Activated T-helper 1 cell treated with Interleukin-2 at 50 U/mL for 16 hours (primary cell): Measurements from ENCODE around the gene MACROD1.

Experiments
- DNase-seq: peaks from one replicate; pipeline ENCODE4 v3.0.0-alpha.2; 2020; ENCODE audit warnings: low read depth

The MACROD1 gene

DNA sequence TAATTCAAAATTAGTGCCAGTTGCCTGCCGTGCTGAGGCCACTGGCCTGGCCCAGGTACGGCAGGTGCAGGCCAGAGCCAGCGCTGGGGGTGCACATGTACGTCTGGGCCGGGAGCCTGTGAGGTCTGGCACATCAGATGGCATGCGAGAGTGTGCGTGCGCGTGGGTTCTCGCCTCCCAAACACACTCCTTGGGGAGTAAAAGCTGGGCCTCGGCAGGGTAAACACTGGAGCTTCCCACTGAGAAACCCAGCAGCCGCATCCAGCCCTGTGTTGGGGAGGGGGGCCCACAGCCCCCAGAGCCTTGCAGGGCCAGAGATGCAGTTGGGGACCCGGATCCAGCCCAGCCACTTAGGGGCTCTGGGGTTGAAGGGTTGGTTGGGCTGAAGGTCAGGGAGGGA is 92.4 kb downstream of the MACROD1 start:
- DNase-seq = no peak

DNA sequence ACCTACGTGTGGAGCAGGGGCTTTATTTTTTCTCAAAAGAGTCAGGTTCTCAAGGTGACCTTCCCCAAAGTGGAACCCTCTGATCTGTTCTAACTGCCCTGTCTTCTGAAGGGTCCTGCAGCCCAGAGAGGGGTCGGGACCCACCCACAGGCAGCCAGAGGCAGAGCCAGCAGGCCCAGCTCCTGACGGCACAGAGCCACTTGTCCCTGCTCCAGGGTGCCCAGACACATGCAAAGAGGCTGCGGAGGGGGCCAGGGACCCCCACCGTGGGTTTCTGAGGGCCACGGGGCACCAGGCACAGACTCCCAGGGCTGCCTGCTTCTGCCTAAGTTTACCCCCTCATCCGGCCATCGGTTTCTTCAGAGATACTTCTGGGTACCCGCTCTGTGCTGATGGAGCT is 93.0 kb downstream of the MACROD1 start:
- DNase-seq = no peak

DNA sequence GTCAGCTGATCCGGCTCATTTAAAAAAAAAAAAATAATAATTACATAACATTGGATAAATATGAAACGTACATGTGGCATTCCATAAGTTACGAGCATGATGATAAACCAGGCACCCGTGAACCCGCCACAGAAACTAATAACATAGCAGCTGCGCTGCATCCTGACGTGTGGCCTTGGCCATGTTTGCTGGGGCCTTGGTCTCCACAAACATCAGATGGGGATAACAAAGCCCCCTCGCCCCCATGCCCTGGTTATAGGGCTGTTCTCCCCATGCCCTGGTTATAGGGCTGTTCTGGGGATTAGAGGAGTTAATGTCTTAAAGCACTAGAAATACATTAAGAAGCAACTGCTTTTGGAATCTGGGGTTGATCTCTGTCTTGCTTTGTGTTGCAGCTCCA is 93.5 kb downstream of the MACROD1 start:
- no peak for DNase-seq

DNA sequence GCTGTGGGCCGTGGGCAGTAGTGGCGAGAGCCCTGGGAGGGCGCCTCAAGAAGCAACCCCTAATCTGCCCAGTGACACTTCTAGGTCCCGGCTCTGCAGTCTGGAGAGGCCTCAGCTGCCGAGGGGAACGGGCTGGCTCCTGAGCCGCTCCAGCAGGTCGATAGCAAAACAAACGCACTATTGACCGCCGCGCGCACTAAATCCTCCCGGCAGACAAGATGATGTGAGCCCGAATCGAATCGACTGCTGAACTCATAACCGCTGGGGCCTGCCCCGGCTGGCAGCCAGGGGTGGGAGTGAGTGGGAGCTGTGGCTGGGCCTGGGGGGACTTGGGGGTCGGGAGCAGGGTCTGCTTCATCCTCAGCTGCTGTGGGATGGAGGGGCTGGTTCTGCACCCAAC is 94.1 kb downstream of the MACROD1 start:
- no peak for DNase-seq

DNA sequence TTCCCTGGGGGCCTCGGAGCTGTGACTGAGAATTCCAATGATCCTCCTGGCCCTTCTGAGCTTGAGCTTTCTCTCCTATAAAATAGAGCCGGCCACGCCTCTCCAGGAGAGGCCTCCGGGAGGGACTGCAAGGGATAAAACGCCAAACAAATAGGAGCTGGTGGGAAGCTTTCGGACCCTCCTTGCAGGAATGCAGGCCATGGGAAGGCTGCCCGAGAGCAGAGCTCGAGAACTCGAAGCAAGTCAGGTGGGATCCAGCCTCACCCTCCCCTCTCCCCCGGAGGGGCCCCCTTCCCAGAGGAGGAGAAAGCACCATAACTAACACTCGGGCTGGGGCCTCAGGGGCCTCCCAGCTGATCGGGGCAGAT is 95.6 kb downstream of the MACROD1 start:
- no peak for DNase-seq

DNA sequence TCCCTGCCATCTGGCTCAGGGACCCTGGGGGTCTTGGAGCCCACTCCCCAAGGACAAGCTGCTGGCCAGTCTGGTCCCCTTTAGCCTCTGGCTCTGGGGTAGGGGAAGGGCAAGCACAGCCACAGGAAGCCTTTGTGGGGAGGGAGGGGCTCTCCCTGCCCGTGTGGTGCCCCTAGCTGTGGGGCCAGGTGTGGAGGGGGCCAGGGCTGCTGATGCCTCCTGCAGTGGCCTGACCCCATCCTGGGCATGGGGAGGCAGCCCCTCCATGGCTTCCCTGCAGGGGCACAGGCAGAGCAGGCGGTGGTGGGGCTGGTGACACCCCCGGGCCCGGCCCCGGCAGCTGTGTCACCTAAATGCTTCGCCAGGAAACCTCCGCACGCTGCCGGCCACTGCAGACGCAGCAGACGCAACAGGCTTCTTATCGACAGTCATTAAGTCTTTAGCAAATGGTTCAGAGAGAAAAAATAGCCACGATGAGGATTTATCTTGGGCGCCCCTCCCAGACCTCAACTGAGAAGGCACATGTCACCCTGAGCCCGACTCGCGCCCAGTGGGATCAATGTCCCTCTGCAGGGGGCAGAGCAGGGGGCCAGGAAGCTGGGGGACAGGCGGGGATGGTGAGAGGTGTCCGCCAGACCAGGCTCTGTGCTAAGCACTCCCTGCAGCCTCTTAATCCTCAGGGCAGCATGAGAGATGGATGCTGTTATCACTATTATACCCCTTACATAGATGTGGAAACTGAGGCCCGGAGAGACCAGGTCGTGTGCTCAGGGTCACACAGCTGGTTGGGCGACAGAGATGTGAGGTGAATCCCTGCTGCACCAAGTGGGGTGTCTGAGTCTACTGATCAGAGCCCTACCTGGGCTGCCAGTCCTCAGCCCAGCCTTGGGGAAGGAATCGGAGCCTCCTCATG is 96.3 kb downstream of the MACROD1 start:
- no peak for DNase-seq

DNA sequence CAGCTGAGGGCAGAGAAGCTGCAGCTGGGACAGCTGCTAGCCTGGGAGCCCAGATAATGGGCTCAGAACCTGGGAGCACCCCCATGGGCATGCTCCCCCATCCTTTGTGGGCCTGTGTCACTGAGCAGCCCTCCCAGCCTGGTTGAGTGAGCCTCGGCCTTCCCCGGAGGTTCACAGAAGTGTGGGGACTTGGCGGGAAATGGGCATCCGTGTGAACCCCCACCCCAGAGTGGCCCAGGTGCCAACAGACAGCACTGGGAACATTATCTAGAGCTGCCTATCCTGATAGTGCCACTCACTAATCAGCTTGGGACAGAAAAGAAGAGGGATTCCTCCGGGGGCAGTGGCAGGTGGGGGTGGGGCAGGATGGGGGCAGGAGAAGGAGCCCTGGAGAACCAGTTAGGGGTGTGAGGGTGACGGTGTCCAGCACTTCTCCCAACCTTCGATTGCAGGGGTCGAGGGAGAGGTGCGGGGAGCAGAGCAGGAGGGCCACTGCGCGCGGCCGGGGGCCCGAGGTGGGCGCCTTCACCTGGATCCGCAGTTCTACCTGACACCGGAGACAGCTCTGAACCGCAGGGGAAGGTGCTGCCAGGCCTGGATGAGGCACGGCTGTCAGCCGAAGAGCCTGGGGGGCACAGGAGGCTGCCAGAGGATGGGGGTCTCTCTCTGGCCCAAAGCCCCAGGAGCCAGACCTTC is 97.1 kb downstream of the MACROD1 start:
- no peak for DNase-seq

DNA sequence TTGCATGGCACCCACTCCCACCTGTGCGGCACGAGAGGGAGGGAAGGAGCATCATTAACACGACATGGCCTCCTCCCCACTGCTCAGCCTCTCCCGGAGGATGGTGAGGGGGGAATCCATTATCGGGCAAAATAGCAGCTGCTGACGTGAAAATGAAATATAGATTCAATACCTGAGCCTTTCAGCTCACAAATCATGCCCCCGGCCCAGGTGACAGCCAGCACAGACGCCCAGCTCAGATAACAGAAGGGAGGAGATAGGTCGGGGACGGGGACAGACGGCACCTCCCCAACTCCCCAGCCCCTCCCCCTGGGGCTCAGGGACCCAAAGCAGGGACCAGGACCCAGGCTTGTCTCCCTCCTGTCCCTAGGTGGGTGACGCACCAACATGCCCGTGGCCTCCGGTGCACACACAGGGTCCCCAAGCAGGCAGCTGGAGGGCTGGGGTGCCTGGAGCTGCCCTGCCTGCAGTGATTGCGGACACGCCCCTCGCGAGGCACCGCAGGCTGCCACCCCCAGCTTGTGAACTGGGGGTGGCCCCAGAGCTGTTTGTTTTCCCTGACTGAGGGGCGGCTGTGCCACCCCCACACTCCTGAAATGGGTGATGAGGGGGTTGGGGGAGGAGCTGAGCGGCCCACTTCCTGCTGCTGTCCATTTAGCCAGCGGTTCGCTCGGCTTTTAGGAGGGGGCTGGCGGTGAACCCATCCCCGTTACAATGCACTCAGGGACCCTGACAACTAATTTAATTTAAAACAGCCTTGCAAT is 98.5 kb downstream of the MACROD1 start:
- no peak for DNase-seq

DNA sequence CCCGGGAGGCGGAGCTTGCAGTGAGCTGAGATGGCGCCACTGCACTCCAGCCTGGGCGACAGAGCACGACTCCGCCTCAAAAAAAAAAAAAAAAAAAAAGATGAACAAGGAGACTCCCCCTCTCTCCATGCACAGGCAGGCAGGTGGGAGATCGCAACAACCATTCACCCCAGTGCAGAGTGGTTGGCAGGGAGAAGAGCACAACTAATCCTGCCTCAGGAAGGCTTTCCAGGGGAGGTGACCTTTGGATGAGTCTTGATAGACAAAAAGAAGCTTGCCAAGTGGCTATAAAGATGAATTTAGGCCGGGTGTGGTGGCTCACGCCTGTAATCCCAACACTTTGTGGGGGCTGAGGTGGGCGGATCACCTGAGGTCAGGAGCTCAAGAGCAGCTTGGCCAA is 100.2 kb downstream of the MACROD1 start:
- no peak for DNase-seq

DNA sequence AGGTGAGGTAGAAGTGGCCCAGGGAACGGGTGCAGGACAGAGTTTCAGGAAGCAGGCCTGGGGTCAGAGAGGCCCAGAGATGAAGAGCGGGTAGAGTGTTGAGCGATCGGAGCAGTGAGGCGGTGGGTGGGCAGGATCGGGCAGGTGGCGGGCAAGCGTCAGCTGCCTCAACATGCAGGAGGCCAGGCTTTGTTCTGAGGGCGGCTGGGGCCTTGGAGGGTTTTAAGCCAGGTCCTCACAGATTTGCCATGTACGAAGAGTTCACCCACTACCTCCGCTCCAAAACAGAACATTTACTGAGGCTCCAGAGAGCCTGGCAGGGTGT is 100.8 kb downstream of the MACROD1 start:
- DNase-seq = no peak

DNA sequence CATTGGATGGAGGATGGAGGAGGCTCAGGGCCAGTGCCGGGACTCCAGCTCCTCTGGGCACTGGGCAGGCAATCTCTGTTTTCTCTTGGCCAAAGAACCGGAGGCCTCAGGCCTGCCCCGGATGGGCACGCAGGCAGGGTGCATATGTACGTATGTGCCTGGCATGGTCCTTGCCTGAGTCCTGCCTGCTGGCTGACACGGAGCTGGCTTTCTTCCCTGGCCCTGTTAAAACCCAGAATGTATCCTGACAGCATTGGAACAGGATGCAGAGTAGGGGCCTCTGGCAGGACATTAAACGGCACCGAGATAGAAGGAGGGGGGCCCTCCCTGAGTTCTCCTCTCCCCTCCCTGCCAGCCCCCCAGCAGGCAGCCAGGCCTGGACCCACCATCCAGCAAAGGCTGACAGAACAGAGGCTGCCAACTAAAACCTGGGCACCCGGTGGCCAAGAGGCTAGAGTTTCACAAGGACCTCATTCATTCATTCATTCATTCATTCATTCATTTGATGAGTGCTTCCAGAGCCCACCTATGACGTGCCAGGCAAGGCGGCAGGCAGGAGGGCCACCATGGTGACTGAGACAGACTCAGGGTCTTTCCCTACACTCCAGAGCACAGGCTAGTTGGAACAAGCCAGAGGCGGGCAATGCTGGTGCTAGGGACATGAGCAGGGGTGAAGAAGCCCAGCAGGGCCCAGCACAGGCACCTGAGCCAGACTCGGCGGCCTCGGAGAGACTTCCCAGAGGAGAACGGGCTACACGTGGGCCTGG is 101.4 kb downstream of the MACROD1 start:
- no peak for DNase-seq

DNA sequence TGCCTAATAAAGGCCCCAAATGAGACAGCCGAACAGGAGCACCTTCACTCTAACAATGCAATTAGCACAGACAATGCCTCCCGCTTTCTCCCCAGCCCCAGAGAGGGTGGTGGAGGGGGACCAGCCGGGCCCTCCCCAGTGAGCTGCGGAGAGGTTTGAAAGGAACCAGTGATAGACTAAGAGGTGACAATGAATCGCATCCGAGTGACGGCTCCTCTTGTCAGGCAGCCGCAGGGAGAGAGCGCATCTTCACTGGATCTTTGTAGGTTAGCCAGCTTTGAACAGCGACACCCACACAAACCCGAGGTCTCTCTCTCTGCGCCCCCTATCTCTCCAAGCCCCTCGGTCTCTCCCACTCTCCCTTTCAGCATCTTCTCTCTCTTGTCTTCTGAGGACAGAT is 102.1 kb downstream of the MACROD1 start:
- DNase-seq = no peak

DNA sequence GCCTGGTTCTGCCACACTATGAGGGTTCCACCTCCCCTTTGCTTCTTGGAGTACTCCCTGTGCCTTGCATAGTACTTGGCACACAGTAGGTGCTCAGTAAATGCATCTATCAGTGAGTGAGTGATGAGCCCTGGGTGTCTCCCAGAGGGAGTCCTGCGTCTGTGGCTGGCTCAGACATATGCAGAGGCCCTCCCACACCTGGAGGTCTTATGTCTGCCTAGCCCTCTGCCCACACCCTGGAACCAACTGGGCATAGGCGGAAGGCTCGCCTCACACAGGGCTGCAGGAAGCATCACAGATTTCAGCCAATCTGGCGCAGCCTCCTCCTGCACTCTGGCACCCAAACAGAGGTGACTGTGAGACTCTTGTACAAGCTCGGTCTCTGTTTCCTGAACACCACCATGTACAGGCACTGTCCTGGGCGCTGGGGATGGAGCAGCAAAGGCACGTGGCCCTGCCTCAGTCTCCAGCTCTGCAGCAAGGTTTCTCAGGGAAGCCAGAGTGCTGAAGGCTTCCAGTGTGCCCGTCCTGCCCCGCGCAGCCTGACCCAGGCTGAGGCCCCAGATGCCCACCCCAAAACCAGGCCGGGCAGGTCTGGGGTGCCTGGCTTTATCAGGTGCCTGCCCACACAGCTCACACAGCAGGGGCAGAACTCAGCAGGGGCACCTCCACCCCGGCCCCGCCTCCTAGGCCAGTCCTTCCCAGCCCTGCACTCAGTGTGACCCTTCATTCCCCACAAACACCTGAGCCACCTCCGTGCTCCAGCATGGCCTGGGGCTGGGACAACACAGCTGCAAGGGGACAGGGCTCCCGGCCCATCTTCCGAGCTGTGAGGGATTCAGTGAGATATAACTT is 103.5 kb downstream of the MACROD1 start:
- DNase-seq = no peak

DNA sequence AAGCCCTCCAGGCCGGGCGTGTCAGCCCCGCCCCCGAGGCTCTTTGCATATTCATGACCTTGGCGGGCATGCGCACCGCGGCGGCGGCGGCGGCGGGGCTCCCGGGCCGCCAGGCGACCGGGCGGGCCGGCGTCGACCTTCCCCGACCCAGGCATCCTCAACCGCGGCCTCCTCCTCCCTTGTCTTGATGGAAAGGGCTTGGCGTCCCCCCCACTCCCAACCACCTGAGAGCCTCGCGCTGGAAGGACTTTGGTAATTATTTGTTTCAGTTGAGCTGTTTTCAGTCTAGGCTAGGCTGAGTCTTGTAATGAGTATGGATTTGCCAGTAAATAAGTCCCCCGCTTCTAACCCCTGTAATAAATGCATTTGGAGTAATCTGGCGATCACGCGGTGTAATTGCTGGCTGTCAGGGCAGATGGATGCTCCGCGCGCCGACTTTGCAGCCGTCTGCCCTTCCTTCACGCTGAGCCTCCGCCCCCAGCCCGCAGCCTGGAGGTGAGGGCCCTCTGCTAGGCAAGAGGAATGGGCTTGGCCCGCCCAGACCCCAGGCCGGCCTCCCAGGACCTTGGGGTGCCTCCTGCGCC is 105.0 kb downstream of the MACROD1 start:
- DNase-seq = peak; percentile 27

DNA sequence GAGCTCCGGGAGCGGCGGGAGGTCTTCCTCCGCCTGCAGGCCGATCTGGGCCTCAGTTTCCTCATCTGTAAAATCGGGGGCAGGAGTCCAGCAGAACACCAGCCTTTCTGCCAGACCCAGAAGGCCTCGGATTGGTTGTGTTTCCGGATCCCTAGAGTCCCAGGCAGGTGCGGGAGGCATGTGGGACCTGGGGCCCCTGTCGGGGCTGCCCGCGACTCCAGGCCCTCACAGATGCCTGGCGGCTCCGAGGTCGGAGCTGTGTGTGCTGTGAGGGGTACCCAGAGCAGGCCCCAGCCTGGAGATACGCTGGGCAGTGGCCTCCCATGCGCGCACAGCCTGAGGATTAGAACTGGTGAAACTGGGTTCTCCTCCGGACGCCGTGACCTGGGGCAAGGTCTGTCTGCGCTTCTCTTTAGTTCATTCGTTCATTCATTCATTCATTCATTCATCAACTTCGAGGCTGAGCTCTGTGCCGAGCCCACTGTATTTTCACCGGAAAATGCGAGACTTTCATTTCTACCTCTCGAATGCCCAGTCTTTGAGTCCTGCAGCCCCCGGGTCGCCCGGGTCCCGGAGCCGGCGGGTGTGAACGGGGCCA is 105.6 kb downstream of the MACROD1 start:
- DNase-seq = no peak

DNA sequence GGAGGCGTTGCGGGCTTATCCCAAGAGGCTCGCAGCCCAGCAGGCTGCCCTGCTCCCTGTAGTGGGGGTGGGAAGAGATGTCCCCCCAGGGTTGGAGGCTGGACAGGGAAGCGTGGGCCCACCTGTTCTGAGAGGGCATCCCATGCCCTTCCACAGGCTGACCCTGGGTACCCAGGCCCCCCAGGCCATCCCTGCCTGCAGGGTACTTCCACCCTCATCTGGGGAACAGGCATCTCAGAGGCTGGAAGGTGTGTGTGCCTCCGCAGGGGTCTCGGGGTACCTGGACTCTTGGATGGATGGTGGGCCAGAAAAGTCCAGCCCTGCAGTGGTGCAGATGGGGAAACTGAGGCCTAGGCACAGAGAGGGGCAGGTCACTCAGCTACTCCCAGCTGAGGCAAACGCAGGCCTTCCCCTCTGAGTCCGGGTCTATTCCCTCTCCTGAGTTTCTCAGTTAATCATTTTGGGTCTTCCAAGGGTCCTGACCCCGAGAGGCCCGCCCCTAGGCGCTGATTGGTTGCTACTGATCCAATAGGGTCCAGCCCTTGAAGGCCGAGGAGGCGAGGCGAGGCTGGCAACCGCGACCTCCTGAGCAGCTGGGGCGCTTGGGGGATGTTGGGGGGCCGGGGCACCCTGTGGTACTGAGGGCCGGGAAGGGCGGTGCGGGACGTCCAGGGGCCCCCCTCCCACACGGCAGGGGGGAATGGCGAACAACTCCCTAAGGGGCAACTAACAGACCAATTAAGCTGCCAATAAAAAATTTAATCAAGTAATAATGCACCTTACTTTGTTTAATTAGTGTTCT is 106.4 kb downstream of the MACROD1 start:
- no peak for DNase-seq

DNA sequence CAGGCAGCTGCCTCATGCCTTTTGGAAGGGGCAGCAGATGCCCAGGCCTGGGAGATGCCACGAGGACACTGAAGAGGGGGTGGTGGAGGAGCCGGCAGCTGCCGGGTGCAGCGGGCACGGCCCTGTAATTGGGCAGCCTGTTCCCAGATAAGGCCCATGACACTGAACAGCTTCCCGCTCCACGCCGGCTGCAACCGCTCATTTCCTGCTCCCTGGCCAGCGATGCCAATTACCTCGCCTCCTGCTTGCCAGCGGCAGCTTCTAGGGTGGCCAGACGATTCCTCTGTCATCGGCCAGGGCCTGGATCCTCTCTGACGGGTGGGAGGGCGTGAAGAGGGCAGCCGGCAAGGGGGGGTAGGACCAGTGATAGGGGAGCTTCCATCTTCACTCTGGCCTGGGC is 107.4 kb downstream of the MACROD1 start:
- DNase-seq = no peak

DNA sequence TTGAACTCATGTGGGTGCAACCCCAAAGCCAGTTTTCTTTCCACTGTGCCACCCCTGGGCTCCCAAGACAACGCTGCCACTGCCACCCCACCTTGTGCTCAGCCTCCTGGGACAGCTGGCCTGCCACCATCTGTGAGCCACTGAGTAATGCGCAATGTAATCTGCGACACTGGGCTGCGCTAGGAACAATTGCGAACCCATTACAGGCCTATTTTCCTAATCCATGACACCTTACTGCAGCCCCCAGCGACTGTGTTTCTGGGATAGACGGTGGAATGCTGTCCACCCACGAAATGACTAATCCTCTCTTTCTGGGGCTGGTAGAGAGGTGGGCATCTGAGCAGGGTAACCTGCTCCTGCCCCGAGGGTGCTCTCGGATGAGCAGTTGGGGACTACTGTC is 108.0 kb downstream of the MACROD1 start:
- DNase-seq = no peak

DNA sequence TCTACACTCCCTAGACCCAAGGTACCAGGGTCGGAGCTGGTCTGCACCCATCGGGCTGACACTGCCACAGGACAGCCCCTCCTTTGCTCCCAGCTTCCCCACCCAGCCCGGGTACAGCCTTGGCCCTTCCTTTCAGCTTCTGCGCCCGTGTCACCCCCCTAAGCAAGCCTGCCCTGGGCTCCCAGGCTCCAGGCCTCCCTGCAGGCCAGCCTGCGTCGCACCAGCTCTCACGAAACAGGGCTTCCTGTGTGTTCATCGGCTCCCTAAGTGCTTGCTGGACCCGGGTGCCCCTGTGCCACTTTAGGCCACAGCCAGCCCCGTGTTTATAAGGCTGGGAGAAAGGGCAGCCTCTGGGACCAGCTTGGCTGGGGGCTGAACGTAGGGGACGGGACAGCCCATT is 109.1 kb downstream of the MACROD1 start:
- no peak for DNase-seq
